Body of pancreas (tissue), 4 donors: ENCODE measurements around the gene SAPCD2.

ENCODE experiments used
- CTCF ChIP-seq, 7 experiments: fragments of 450-650 bp in 4 of 7; fragments of 200-600 bp in 3 of 7; sonication (generic) in 3 of 7; IDR thresholded peaks; one replicate each; pipeline ENCODE4 v1.5.1; 2016 to 2019; ENCODE audit warnings: antibody characterized with exemption in 7 of 7
- POLR2A ChIP-seq, 3 donors: fragments of 450-650 bp; IDR thresholded peaks; one replicate each; pipeline ENCODE4 v1.6.1; 2016; ENCODE audit warnings: antibody characterized with exemption in 3 of 3, mild to moderate bottlenecking in 2 of 3

- TF ChIP-seq CTCF (IDR thresholded peaks at IDR 0.05) (no peak), POLR2A (IDR thresholded peaks at IDR 0.05) (no peak)
Observed at GRCh38 chr9:137015976-137016375, 54.4 kb downstream of the SAPCD2 start.
